ENCODE results near the gene MTMR11. TPM values are rescaled to one million over a fixed set of nuclear protein-coding genes. Genes with fewer than 3 reads are reported as not detected.
A peak's percentile ranks its signal among the peaks of the same experiment; 100 is the strongest.

Gene MTMR11
- total and polyA plus RNA-seq, 10 of the 15 experiments (the other 5 are each of a cell fraction or from before 2014, with no cell fraction given), result 0.35 to 1.1 (median 0.73) TPM

DNA sequence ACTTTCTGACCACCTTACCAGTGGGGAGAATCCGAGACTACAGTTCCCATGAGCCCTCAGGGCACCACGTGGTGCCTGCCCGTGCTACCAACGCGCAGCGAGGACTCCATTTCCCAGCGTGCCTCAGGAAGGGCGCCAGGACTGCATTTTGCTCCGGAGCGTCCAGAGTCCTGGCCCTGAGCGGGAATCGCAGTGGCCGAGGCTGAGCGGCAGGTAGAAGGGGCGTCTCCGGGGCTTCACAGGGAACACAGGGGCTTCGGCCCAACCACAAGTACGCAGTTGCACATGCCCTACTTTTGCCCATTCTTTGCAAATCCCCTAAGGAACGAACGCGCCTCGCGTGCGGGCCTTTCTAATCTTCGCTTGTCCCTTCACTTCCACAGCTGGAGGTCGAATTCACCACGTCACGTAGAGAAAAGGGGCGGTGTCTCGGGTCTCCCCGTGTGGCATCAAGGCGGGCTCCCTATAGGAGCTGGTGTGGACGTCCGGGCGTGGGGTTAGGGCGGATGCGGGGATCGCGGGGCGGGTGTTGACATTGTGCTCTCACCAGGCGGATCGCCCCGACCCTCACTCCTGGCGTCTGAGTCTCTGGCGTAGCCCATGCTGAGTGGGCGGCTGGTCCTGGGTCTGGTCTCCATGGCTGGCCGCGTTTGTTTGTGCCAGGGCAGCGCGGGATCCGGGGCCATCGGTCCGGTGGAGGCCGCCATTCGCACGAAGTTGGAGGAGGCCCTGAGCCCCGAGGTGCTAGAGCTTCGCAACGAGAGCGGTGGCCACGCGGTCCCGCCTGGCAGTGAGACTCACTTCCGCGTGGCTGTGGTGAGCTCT lies 37.0 kb downstream of the MTMR11 start, which contains the start of gene BOLA1 (continued):
- TF ChIP-seq, protein P1, sequence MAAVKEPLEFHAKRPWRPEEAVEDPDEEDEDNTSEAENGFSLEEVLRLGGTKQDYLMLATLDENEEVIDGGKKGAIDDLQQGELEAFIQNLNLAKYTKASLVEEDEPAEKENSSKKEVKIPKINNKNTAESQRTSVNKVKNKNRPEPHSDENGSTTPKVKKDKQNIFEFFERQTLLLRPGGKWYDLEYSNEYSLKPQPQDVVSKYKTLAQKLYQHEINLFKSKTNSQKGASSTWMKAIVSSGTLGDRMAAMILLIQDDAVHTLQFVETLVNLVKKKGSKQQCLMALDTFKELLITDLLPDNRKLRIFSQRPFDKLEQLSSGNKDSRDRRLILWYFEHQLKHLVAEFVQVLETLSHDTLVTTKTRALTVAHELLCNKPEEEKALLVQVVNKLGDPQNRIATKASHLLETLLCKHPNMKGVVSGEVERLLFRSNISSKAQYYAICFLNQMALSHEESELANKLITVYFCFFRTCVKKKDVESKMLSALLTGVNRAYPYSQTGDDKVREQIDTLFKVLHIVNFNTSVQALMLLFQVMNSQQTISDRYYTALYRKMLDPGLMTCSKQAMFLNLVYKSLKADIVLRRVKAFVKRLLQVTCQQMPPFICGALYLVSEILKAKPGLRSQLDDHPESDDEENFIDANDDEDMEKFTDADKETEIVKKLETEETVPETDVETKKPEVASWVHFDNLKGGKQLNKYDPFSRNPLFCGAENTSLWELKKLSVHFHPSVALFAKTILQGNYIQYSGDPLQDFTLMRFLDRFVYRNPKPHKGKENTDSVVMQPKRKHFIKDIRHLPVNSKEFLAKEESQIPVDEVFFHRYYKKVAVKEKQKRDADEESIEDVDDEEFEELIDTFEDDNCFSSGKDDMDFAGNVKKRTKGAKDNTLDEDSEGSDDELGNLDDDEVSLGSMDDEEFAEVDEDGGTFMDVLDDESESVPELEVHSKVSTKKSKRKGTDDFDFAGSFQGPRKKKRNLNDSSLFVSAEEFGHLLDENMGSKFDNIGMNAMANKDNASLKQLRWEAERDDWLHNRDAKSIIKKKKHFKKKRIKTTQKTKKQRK (IDR thresholded peaks at IDR 0.05; ENCODE audit: low read depth, low read length), result no peak
- TF ChIP-seq, protein P2, sequence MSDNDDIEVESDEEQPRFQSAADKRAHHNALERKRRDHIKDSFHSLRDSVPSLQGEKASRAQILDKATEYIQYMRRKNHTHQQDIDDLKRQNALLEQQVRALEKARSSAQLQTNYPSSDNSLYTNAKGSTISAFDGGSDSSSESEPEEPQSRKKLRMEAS (IDR thresholded peaks at IDR 0.05; ENCODE audit: low read depth, low read length), result peak; percentile 94
- TF ChIP-seq HCFC1 (IDR thresholded peaks at IDR 0.05; ENCODE audit: low read length) (peak; percentile 99), ZBED1 (IDR thresholded peaks at IDR 0.05; ENCODE audit: borderline replicate concordance) (no peak), RELA (IDR thresholded peaks at IDR 0.05; ENCODE audit: borderline replicate concordance, partially characterized antibody) (peak; percentile 41), KAT2A (conservative IDR thresholded peaks at IDR 0.05; ENCODE audit: control insufficient read depth, low read depth, low read length) (no peak)

- 73% methylated on average over 4 of the region's 4 CpGs for WGBS (ENCODE audit: insufficient coverage, insufficient replicate concordance, low lambda C conversion rate, missing lambda C conversion rate)
- peaks cover 4% of the 10 kb centered on the region for H3K79me2 ChIP-seq (ENCODE audit: control insufficient read depth, insufficient read depth, low read length)
- no peak overlapping the region for H3K4me3 ChIP-seq
- CTCF ChIA-PET, result no interaction called here
- in situ Hi-C loops (cut with MboI), result no loop called here
- intact Hi-C loops (cut with micrococcal nuclease; ENCODE audit: unreplicated experiment), result no loop called here
- no peak overlapping the region for H3K9ac ChIP-seq (ENCODE audit: control insufficient read depth, insufficient read depth, low read length)
- no peaks in the 10 kb centered on the region for H3K9me3 ChIP-seq (replicated peaks; ENCODE audit: control insufficient read depth, insufficient read depth, low read length)
- DNase-seq (ENCODE audit: low read depth, low spot score) (no peak), FAIRE-seq (no peak), ATAC-seq (no peak)
- H3K27ac ChIP-seq (ENCODE audit: control insufficient read depth, insufficient read depth), result no peak overlapping the region
- SMC1A ChIA-PET (ENCODE audit: uncharacterized antibody, unreplicated experiment), result no interaction called here
- no peaks in the 10 kb centered on the region for H4K20me1 ChIP-seq (ENCODE audit: control insufficient read depth, insufficient read depth)
- H3K36me3 ChIP-seq (ENCODE audit: control insufficient read depth in 2 of 2, insufficient read depth in 2 of 2, low read length in 1 of 2), result no peaks in the 10 kb centered on the region
- BruUV-seq (replicated peaks), result no TSS peak
- POLR2A ChIA-PET, result interaction anchor here (0.7 kb wide), 1 partner anchor 9 kb away, joined by 3 read pairs; a partner anchor contains a TSS
- H3K27me3 ChIP-seq (replicated peaks in 1 of 2; ENCODE audit: control insufficient read depth in 2 of 2, insufficient read depth in 2 of 2, low read length in 1 of 2), result no peaks in the 10 kb centered on the region
- H3K4me2 ChIP-seq (ENCODE audit: control insufficient read depth, insufficient read depth), result no peak overlapping the region
- RAD21 ChIA-PET (ENCODE audit: unreplicated experiment), result no interaction called here
- peaks cover 6% of the 10 kb centered on the region; the same call in 1 of the 2 replicates for H3K4me1 ChIP-seq (ENCODE audit: control insufficient read depth, insufficient read depth, low read length)
- H2AFZ ChIP-seq (ENCODE audit: control insufficient read depth, low read depth, low read length), result no peak overlapping the region
- TF ChIP-seq NBN (IDR thresholded peaks at IDR 0.05) (no peak), RFX5 (IDR thresholded peaks at IDR 0.05; ENCODE audit: low read depth, low read length) (no peak), BMI1 (IDR thresholded peaks at IDR 0.05; ENCODE audit: borderline replicate concordance) (no peak), POLR2AphosphoS2 (IDR thresholded peaks at IDR 0.05; ENCODE audit: low read depth, low read length) (no peak), HCFC1 (IDR thresholded peaks at IDR 0.05; ENCODE audit: low read length) (no peak), POLR2A (IDR thresholded peaks at IDR 0.05; ENCODE audit: low read depth, low read length) (no peak), RAD51 (IDR thresholded peaks at IDR 0.05) (no peak), SMAD1 (IDR thresholded peaks at IDR 0.05; ENCODE audit: low read depth, partially characterized antibody) (no peak), SP1 (IDR thresholded peaks at IDR 0.05; ENCODE audit: low read depth, low read length) (no peak), EGR1 (IDR thresholded peaks at IDR 0.05; ENCODE audit: borderline replicate concordance in 1 of 2, low read depth in 2 of 2, low read length in 2 of 2) (no peak), POU2F2 (IDR thresholded peaks at IDR 0.05; ENCODE audit: borderline replicate concordance, low read depth, low read length) (no peak), CBFB (IDR thresholded peaks at IDR 0.05; ENCODE audit: low read depth) (no peak), WRNIP1 (IDR thresholded peaks at IDR 0.05; ENCODE audit: borderline replicate concordance, low read depth, low read length) (no peak), CREM (IDR thresholded peaks at IDR 0.05; ENCODE audit: low read depth) (no peak), NR2F1 (conservative IDR thresholded peaks at IDR 0.05) (no peak), MTA3 (IDR thresholded peaks at IDR 0.05; ENCODE audit: borderline replicate concordance, low read length) (no peak), ZNF622 (IDR thresholded peaks at IDR 0.05) (no peak)
These were observed 40.1 kb downstream of the MTMR11 start for GRCh38 chr1:149896575-149896974.

All from GM12878 (cell line).